KBM-7 (cell line): Measurements from ENCODE around the gene CD200R1.

ENCODE experiments used
- DNase-seq: peaks from one replicate; pipeline ENCODE4 v3.0.0-alpha.2; 2015
- in situ Hi-C: fragments of 300-500 bp; cut with MboI; formaldehyde crosslinking; loops from 2 replicates; pipeline ENCODE4 v1.14.3; 2020; ENCODE audit warnings: low sequenced_read_pairs, low pct_unique_long_range_greater_than_20kb, mixed read lengths

The CD200R1 gene

DNA sequence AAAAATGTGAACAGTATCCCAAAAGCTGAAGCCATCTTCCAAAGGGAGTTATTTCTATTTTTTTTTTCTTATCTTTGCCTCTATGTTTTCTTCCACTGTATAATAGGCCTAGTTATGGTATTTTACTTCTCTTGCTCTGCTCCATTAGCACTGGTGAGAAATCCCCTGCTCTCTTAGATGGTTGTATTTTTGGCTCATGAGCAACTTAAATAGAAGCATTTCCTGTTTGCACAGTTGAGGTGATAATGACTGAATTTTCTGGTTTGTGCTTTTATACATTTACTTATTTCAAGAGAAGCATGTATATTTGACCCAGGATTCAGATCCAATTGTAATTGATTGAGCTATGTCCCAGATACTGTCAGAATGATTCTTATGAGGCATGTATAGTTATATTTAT is 66.7 kb downstream of the CD200R1 start:
- in situ Hi-C loops = no loop called here
- DNase-seq = no peak

DNA sequence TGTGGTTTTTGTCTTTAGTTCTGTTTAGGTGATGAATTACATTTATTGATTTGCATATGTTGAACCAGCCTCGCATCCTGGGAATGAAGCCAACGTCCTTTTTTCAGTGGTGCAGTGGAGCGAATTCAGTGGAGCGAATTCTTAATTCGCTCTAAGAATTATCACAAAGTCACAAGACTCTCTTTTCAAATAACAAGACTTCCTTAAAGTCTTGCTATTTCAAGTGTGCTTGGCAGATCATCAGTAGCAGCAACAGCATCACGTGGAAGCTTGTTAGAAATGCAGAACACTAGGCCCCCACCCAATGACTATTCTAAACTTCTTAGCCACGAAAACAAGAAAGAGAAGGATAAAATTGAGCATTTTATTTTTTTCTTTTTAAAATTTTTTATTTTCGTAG is 70.1 kb downstream of the CD200R1 start:
- no peak for DNase-seq
- in situ Hi-C loops = no loop called here

GRCh38 chr3:112900113-112900512 is 74.8 kb downstream of the CD200R1 start:
- in situ Hi-C loops = no loop called here
- no peak for DNase-seq

DNA sequence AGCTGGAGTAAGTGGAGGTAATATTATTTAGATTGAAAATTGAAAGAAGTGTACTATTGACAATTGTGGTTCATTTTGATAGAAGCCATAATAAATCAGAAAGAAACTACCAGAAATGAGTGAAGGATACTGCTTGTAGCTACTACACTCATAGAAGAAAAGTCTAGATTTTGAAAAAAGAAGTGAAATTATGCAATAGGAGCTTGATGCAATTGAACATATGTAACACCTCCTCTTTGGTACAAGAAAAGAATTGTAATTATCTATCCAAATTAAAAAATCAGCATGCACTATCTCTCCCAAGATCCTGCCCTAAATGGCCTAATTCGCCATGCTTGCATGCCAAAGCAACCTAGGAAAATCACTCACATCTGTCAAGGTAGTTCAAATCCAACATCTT is 77.1 kb downstream of the CD200R1 start:
- in situ Hi-C loops = no loop called here
- no peak for DNase-seq

- no peak for DNase-seq
- in situ Hi-C loops = no loop called here
Observed at GRCh38 chr3:112894258-112894657, 80.6 kb downstream of the CD200R1 start.

DNA sequence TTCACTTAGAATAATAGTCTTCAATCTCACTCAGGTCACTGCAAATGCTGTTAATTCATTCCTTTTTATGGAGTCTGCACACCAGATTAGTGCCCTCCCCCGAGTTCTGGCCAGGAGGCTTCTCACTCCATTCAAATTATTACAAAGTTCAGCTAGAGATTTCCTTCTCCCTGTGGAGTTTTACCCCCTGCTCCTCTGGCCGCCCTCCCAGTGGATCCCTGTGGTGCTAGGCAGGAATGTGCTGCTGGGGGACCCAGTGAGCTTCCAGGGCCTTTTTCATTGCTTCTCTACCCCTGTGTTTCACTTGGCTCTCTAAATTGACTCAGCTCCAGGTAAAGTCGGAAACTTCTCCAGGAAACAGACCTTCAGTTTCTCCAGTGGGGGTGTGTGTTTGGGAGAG is 85.5 kb downstream of the CD200R1 start:
- in situ Hi-C loops = no loop called here
- no peak for DNase-seq

- in situ Hi-C loops = no loop called here
- no peak for DNase-seq
Observed at GRCh38 chr3:112888381-112889085, 86.4 kb downstream of the CD200R1 start.

GRCh38 chr3:112884678-112885290 is 90.1 kb downstream of the CD200R1 start:
- in situ Hi-C loops = no loop called here
- DNase-seq = no peak

DNA sequence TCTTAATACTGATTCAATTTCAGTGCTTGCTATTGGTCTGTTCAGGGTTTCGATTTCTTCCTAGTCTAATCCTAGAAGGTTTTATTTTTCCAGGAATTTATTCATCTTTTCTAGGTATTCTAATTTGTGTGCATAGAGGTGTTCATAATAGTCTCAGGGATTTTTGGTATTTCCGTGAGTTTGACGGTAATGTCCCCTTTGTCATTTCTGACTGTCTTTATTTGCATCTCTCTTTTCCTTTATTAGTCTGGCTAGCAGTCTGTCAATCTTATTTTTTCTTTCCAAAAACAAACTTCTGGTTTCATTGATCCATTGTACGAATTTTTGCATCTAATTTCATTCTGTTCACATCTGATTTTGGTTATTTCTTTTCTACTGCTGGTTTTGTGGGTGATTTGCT is 93.0 kb downstream of the CD200R1 start:
- in situ Hi-C loops = no loop called here
- DNase-seq = no peak

DNA sequence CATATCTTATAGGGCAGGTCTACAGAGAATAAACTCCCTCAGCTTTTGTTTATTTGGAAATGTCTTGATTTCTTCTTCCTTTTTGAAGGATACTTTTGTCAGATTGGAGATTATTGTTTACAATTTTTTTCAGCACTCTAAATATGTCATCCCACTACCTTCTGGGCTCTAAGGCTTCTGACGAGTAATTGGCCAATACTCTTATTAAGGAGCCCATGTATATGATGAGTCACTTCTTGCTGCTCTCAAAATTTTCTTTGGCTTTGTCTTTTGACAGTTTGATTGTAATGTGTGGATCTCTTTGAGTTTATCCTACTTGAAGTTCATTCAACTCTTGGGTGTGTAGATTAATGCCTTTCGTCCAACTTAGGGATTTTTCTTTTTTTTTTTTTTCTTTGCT is 99.3 kb downstream of the CD200R1 start:
- DNase-seq = no peak
- in situ Hi-C loops = no loop called here

GRCh38 chr3:112874725-112875124 is 100.2 kb downstream of the CD200R1 start:
- in situ Hi-C loops = no loop called here
- DNase-seq = no peak

DNA sequence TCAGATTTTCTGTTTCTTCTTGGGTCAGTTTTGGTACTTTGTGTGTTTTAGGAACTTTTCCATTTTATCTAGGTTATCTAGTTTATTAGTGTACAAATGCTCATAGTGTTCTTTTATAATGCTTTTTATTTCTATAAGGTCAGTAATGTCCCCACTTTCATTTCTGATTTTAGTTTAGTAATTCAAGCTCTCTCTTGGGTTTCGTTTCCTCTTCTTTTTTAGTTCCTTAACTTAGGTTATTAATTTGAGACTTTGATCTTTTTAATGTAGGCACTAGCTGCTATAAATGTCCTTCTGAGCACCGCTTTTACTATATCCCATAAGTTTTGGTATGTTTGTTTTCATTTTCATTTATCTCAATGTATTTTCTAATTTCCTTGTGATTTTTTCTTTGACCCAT is 101.3 kb downstream of the CD200R1 start:
- DNase-seq = no peak
- in situ Hi-C loops = no loop called here

- DNase-seq = no peak
- in situ Hi-C loops = no loop called here
Observed at GRCh38 chr3:112871735-112872134, 103.2 kb downstream of the CD200R1 start.
